Sigmoid colon (tissue), 4 donors: Measurements from ENCODE around the gene TNIP2.

Source experiments
- CTCF ChIP-seq, 4 experiments: fragments of 450-650 bp in 3 of 4; fragments of 200-600 bp in 1 of 4; IDR thresholded peaks; one replicate each; pipeline ENCODE4 v1.5.1; 2016 to 2019; ENCODE audit warnings: antibody characterized with exemption in 4 of 4, mild to moderate bottlenecking in 3 of 4, moderate library complexity in 2 of 4
- EP300 ChIP-seq, 4 donors: sonication (generic); formaldehyde crosslinking; IDR thresholded peaks; one replicate each; pipeline ENCODE4 v1.6.1; 2017; ENCODE audit warnings: antibody characterized with exemption in 4 of 4
- POLR2A ChIP-seq, 2 donors: fragments of 450-650 bp; IDR thresholded peaks; one replicate each; pipeline ENCODE4 v1.6.1; 2016; ENCODE audit warnings: antibody characterized with exemption in 2 of 2, mild to moderate bottlenecking in 2 of 2, moderate library complexity in 2 of 2
- POLR2AphosphoS5 ChIP-seq, 4 donors: sonication (generic); formaldehyde crosslinking; IDR thresholded peaks; one replicate each; pipeline ENCODE4 v1.6.1; 2017; ENCODE audit warnings: antibody characterized with exemption in 4 of 4

- TF ChIP-seq CTCF (IDR thresholded peaks at IDR 0.05) (no peak), POLR2AphosphoS5 (IDR thresholded peaks at IDR 0.05) (no peak), POLR2A (IDR thresholded peaks at IDR 0.05) (no peak), EP300 (IDR thresholded peaks at IDR 0.05) (peak in 1 of 4 donors; percentile 17)
Measured at GRCh38 chr4:2787230-2788100, 31.3 kb upstream of the TNIP2 start.
